A172 (cell line): ENCODE measurements around the gene MAPKAP1. TPM values are rescaled to one million over a fixed set of nuclear protein-coding genes. Genes with fewer than 3 reads are reported as not detected.
A peak's percentile ranks its signal among the peaks of the same experiment; 100 is the strongest.

Source experiments
- DNase-seq: peaks from one replicate; pipeline ENCODE4 v3.0.0-alpha.2; 2015; ENCODE audit warnings: low spot score
- total RNA-seq: library from RNA; depleted of rRNA; stranded (reverse); fragments of >200 nt; shearing (Covaris generic); gene quantifications from 2 replicates; pipeline ENCODE4 v1.2.3, GENCODE V29; 2014

The MAPKAP1 gene
- total RNA-seq, 1 experiment from 2014 or later, result 155 TPM

GRCh38 chr9:125431741-125432271 is 275.2 kb downstream of the MAPKAP1 start:
- DNase-seq, result no peak

GRCh38 chr9:125431012-125431305 is 276.0 kb downstream of the MAPKAP1 start:
- DNase-seq, result no peak

GRCh38 chr9:125430161-125431011 is 276.6 kb downstream of the MAPKAP1 start:
- DNase-seq, result no peak

- no peak for DNase-seq
These were observed 277.4 kb downstream of the MAPKAP1 start for GRCh38 chr9:125429476-125430160.

- no peak for DNase-seq
These were observed 278.0 kb downstream of the MAPKAP1 start for GRCh38 chr9:125428902-125429467.

GRCh38 chr9:125428060-125428901 is 278.7 kb downstream of the MAPKAP1 start:
- peak; percentile 50 for DNase-seq

- DNase-seq, result no peak
These were observed 279.5 kb downstream of the MAPKAP1 start for GRCh38 chr9:125427556-125427955.

GRCh38 chr9:125426926-125427325 is 280.1 kb downstream of the MAPKAP1 start:
- DNase-seq, result no peak

- no peak for DNase-seq
These were observed 281.0 kb downstream of the MAPKAP1 start for GRCh38 chr9:125425901-125426515.

- DNase-seq, result no peak
These were observed 281.7 kb downstream of the MAPKAP1 start for GRCh38 chr9:125425170-125425897.

- no peak for DNase-seq
These were observed 283.0 kb downstream of the MAPKAP1 start for GRCh38 chr9:125423964-125424363.

GRCh38 chr9:125422853-125423252 is 284.2 kb downstream of the MAPKAP1 start:
- DNase-seq, result no peak

GRCh38 chr9:125421591-125422181 is 285.3 kb downstream of the MAPKAP1 start:
- no peak for DNase-seq

- no peak for DNase-seq
These were observed 285.8 kb downstream of the MAPKAP1 start for GRCh38 chr9:125421166-125421565.

- DNase-seq, result no peak
These were observed 288.6 kb downstream of the MAPKAP1 start for GRCh38 chr9:125418404-125418803.

- DNase-seq, result no peak
These were observed 290.5 kb downstream of the MAPKAP1 start for GRCh38 chr9:125416517-125416916.

- no peak for DNase-seq
These were observed 291.2 kb downstream of the MAPKAP1 start for GRCh38 chr9:125415583-125416460.

- no peak for DNase-seq
These were observed 293.4 kb downstream of the MAPKAP1 start for GRCh38 chr9:125413579-125413978.

- no peak for DNase-seq
These were observed 294.8 kb downstream of the MAPKAP1 start for GRCh38 chr9:125412166-125412565.
